ENCODE measurements around the gene BOD1L2. TPM values are rescaled to one million over a fixed set of nuclear protein-coding genes. Genes with fewer than 3 reads are reported as not detected.

BOD1L2 gene
- not detected for total RNA-seq

DNA sequence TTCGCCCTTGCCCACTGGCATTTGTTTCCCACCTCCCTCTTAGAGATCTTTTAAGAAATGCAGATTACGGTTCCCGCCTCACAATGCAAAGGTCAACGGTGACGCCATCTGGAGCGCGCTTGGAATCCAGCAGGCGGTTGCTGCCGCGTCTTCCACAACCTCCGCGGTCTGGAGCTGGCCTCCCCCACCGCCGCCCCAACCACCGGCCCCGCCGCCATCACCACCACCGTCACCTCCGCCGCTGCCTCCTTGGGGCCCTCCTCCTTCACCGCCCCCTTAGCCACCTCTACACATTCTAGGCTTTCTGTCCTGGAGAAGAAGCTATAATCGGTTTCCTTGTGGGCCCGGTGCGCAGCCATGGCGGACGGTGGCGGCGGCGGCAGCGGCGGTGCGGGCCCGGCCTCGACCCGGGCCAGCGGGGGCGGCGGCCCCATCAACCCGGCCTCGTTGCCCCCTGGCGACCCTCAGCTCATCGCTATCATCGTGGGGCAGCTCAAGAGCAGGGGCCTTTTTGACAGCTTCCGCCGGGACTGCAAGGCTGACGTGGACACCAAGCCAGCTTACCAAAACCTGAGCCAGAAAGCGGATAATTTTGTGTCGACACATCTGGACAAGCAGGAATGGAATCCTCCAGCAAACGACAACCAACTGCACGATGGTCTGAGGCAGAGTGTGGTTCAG is at the start of gene BOD1L2:
BOD1L2 (plus strand) TSS at position 132 of the 681 bp plus-strand sequence; CDS start at position 358, 226 bp downstream.

Other genes starting within 250 kb of the BOD1L2 start
- 5.5 TPM for gene ST8SIA3, start 205.5 kb downstream of the BOD1L2 start, total RNA-seq